GM18511 (cell line): ENCODE results near the gene AMBRA1.
A peak's percentile ranks its signal among the peaks of the same experiment; 100 is the strongest.

ENCODE experiments used
- ATAC-seq: cut with Tn5 transposase; IDR thresholded peaks from one replicate; pipeline ENCODE4 v1.9.1; 2021; ENCODE audit warnings: mild to moderate bottlenecking, moderate library complexity; ENCODE audit not compliant: unreplicated experiment

Gene AMBRA1

DNA sequence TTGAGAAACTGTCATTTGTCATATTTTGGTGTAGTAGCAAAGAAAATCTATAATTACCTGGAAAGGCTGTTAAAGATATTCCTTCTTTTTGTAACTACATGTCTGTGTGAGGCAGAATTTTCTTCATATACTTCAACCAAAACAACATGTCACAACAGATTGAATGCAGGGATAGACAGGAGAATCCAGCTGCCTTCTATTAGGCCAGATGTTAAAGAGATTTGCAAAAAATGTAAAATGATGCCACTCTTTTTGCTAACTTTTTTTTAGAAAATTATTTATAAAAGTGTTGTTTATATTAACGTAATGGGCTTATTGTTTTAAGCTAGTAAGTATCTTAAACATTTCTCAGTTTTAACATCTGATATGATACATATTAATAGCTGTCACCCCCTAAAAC, 233.9 kb downstream of the AMBRA1 start:
- ATAC-seq, result no peak

DNA sequence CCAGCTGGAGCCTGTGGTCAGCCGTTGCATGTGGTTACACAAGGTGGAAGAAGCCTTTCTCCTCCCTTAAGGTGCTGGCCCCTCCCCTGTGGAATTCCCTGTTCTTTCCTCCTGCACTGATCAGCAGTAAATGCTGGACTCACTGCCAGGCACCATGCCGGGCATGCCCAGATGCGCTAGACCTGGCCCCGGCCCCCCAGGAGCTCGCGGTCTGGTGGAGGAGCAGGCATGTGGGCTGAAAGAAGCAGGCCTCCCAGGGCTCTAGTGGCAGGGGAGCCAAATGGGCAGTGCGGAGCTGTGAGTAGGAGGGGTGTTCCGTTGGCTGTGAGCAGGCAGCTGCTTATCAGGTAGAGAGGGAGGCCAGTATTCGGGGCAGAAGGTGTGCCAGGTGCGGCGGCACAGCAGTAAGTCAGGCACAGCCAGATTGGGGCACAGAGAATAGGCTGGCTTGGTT, 236.3 kb downstream of the AMBRA1 start:
- ATAC-seq, result no peak

DNA sequence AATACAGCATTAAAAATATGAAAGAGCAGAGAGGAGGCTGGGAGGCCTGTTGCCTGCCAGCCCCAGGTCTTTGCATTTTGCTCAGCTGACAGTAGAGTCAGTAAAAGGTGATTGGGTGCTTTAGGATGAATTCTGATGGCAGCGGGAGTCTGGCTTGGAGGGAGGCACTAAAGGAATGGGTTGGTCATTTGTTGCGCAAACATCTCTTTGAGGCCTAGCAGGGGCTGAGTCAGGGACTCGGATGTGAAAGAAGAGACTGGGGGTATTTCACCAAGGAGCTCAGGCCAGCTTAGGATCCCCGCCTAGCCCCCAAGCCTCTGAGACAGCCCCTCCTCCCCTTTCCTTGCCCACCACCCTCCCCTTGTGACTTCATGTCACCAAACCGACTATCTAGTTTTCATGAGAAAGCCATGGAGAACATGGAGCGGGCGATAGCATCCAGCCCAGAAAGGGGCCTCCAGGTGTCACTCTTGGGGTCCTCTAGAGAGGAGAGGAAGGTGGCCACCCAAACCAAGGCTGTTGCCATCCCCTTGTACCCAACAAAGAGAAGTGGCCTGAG, 236.8 kb downstream of the AMBRA1 start:
- no peak for ATAC-seq

DNA sequence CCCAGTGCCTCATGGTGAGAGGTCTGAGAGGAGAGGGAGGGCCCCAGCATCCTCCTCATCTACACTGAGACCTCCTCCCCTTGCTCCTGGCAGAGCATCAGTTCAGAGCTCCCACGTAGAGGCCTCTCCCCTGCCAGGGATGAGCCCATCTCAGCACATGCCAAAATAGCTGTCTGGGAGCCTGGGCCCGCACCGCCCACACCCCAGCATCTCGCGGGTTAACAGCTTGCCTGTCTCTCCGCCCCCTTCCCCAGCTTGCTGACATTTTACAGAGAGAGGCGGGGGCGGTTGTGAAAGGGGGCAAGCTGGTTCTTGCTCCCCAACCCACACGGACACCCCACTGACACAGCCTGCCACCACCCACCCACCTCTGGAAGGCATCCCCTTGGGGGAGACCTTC, 240.1 kb downstream of the AMBRA1 start:
- no peak for ATAC-seq

DNA sequence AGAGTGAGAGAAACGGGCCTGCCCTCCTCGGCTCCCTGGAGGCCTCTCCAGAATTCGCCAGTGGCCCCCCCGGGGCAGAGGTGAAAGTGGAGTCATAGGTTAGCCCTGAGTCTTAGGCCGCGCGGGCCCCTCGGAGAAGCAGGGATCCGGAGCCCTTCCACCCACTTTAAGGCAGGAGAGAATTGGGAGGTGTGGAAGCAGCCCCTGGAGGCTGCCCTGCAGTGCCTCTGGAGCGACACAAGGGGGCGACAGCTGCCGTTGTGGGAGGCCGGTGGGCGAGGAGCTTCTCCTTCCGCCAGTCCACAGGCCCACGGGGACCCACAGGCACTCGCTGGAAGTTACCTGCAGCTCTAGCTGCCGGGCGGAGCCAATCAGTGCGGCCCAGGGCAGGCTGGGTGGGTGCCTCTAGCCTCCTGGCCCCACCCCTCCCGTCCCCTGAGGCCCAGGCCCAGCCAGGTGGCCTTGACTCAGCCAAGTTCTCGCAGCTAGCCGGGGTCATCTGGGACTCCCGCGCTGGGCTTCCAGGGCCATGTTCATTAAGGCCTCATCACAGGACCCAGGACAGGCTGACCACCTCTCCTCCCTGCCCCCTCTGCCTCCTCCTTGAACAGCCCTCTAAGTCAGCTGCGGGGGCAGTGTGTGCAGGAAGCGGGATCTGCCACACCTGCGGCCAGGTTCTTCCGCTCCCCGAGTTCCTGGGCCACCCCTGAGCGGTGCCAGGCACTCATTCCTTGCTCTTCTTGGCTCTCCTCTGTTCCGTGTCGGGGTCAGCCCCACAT, 241.6 kb downstream of the AMBRA1 start:
- ATAC-seq, result no peak

DNA sequence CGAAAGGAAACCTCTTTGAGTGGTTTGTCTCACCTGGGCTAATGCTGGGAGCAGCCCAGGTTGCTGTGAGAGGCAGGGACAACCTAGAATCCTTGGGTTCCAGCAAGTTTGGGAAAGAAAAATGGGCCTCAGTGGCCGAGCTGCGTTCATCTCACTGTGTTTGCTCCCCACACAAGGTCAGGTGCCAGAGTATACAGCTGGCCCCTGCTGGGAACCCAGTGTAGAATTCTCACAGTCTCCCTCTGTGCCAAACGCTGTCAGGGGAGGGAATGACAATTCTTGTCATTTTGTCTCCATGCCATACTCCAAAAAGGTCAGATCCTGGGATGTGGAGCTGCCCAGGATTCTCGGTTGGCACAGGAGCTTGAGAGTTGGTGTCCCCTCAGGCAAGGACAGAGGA, 242.2 kb downstream of the AMBRA1 start:
- no peak for ATAC-seq

DNA sequence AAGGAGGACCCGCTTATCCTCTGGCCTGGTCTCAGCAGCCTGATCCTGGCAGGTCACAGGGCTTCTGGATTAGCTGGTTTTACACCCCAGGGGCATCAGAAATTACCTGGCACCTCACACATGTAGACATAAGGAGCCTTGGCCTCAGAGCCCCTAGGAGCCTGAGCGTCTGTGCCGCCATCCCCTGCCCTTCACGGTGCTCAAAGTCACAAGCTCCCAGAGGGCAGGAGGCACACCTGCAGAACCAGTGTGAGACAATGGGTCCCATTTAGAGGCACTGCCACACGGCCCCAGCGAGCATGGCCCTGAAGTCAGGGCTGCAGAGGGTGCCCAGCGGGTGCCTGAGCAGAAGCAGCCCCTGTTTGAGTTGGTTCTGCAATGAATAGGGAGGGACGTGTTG, 242.7 kb downstream of the AMBRA1 start:
- ATAC-seq, result no peak

DNA sequence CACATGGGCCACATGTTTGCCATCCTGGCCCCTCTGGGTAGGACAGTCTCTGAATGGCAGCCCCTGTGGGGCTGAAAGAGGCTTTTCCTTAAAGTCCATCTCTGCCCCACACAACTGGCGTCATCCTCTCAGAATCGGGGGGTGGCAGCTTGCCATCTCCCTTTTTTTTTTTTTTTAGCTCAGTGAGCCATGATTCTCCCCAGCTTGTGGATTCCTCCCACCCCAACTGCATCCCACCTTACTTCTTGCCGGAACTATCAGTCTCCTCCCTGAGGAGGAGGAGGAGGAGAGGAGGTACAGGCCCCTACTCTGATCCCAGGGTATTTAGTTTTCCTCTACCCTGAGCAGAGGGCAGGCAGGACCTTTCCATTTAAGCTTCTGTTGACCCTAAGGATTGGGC, 243.1 kb downstream of the AMBRA1 start:
- ATAC-seq, result no peak

DNA sequence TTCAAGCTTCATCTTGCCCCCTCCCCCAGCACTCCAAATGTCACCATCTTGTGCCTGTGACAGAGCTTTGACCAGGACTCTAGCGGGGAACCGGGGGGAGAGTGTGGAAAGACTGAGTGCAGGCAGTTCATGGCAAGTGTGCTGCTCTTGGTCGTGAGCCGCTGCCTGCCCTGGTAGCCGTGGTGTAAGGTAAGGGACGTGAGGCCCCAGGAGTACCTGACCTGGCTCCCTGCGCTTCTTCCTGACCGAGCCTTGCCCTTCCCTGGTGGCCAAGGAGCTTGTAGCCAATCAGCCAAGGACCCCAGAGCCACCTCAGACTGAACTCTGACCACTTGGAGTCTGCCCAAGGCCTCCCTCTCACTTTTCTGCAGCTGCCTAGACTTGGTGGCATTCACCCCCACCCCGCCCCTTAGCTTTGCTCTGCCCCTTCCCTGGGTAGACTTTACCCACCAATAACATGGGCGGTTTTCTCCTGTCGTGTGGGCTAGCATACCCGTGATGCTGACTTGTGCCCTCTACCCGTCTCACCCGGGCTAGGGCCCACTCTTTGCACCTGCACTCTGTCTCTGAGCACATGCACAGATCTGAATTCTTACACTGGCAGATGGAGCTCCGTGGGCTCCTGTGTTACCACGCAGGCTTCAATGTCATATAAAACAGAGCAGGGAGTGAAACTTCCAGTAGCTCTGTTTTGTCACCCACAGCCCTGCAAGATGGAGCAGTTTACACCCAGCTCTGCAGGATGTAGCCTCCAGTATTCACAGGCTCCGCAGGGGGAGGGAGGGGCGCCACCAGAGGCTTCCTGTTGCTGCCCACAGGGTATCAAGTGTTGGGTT, 245.0 kb downstream of the AMBRA1 start:
- no peak for ATAC-seq

DNA sequence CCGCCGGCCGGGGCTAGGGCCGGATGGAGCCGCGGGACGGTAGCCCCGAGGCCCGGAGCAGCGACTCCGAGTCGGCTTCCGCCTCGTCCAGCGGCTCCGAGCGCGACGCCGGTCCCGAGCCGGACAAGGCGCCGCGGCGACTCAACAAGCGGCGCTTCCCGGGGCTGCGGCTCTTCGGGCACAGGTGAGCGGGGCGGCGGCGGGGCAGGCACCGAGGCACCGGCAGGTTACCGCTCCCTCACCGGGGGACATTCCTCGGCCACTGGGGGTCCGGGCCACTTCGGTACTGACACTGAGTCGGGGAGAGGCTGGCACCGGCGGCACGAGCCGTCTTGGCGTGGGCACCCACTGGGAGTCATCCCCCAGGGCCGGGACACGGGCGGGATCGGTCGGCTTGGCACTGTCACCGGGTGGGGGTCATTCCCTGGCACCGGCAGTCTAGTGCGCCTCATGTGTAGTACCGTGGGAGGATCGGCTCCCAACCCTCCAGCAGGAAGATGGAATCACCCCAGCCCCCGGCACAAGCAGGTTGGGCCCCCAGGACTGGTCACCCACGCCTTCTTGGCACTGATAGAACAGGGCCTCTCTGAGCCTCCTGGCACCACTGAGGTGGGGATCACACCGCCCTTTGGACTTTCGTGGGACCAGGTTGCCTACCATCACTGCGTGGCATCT, 246.0 kb downstream of the AMBRA1 start:
- peak; percentile 3 for ATAC-seq

DNA sequence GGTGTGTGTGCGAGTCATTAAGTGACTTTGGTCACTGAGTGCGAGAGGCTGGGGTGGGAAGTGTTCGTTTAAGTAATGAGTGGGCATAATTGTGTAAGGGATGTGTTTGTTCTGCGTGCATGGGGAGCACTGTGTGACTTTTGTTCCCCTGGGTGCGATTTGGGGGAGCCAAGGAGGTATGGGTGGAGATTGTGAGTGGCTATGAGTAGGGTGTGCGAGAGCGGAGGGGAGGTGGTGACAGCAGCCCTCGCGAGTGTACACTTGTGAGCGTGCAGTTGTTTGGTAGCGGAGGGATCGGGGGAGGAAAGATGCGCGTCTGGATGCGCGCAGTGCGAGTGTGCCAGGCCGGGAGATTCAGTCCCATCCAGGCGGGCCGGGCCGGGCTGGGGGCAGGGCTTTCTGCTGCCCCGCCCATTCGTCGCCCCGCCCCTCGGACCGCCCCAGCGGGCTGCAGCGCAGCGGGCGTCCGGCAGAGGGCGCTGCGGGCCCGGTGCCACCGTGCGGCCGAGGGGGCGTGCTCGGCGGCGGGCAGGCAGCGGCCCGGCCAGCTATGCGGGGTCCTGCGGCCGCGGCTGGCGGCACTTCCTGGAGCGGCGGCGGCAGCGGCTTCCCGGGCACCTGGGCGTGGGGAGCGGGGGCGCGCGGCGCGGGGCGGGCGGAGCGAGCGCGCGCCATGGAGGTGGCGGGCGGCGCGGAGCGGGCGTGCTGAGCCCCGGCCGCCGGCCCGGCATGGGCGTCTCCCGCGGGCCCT, 246.8 kb downstream of the AMBRA1 start, which contains the start of gene DGKZ:
TSS of gene DGKZ (plus strand) at position 578 of the 751 bp plus-strand sequence. CDS start 197 bp downstream, outside the sequence.
- peak; percentile 65 for ATAC-seq
